Parathyroid adenoma (tissue), 2 donors: ENCODE results near the gene ADAMTS19.

Source experiments
- H2AFZ ChIP-seq: fragments of 300-600 bp; sonication (generic); one replicate; pipeline ENCODE4 v1.7.0; 2017; ENCODE audit warnings: antibody characterized with exemption, mild to moderate bottlenecking
- H3K27ac ChIP-seq: fragments of 300-600 bp; sonication (generic); one replicate; pipeline ENCODE4 v1.7.0; 2017
- H3K27me3 ChIP-seq: fragments of 300-600 bp; sonication (generic); one replicate; pipeline ENCODE4 v1.7.0; 2017; ENCODE audit warnings: low read length; ENCODE audit not compliant: control insufficient read depth, insufficient read depth
- H3K36me3 ChIP-seq: fragments of 300-600 bp; sonication (generic); one replicate; pipeline ENCODE4 v1.7.0; 2017; ENCODE audit warnings: low read length; ENCODE audit not compliant: control insufficient read depth, insufficient read depth
- H3K4me1 ChIP-seq: fragments of 300-600 bp; sonication (generic); one replicate; pipeline ENCODE4 v1.7.0; 2017; ENCODE audit warnings: control low read depth
- H3K4me2 ChIP-seq: fragments of 300-600 bp; sonication (generic); one replicate; pipeline ENCODE4 v1.7.0; 2017; ENCODE audit warnings: low read length
- H3K4me3 ChIP-seq: fragments of 300-600 bp; sonication (generic); one replicate; pipeline ENCODE4 v1.7.0; 2017; ENCODE audit warnings: low read depth, low read length
- H3K79me2 ChIP-seq: fragments of 300-600 bp; sonication (generic); one replicate; pipeline ENCODE4 v1.7.0; 2017; ENCODE audit warnings: control low read depth
- H3K9ac ChIP-seq: fragments of 300-600 bp; sonication (generic); one replicate; pipeline ENCODE4 v1.7.0; 2017; ENCODE audit warnings: mild to moderate bottlenecking
- H3K9me3 ChIP-seq: fragments of 300-600 bp; sonication (generic); one replicate; pipeline ENCODE4 v1.7.0; 2017; ENCODE audit warnings: low read length; ENCODE audit not compliant: control insufficient read depth
- CTCF ChIP-seq: fragments of 300-600 bp; sonication (generic); IDR thresholded peaks from one replicate; pipeline ENCODE4 v1.7.0; 2017; ENCODE audit warnings: antibody characterized with exemption, mild to moderate bottlenecking
- donor health status: primary hyperparathyroidism.

Gene ADAMTS19

GRCh38 chr5:129506950-129507349, 46.9 kb downstream of the ADAMTS19 start:
- no peak for TF ChIP-seq CTCF
- H2AFZ ChIP-seq: no peak overlapping the region
- no peak overlapping the region for H3K9ac ChIP-seq
- H3K27ac ChIP-seq: no peak overlapping the region
- no peak overlapping the region for H3K4me3 ChIP-seq
- no peaks in the 10 kb centered on the region for H3K9me3 ChIP-seq
- no peaks in the 10 kb centered on the region for H3K27me3 ChIP-seq
- H3K79me2 ChIP-seq: no peaks in the 10 kb centered on the region
- no peaks in the 10 kb centered on the region for H3K36me3 ChIP-seq
- H3K4me2 ChIP-seq: no peak overlapping the region
- H3K4me1 ChIP-seq: no peaks in the 10 kb centered on the region

- no peaks in the 10 kb centered on the region for H3K9me3 ChIP-seq
- H3K79me2 ChIP-seq: no peaks in the 10 kb centered on the region
- TF ChIP-seq CTCF: no peak
- H3K27ac ChIP-seq: no peak overlapping the region
- H3K4me1 ChIP-seq: no peaks in the 10 kb centered on the region
- no peak overlapping the region for H3K4me3 ChIP-seq
- H3K9ac ChIP-seq: no peak overlapping the region
- no peaks in the 10 kb centered on the region for H3K36me3 ChIP-seq
- H3K4me2 ChIP-seq: no peak overlapping the region
- H2AFZ ChIP-seq: no peak overlapping the region
- no peaks in the 10 kb centered on the region for H3K27me3 ChIP-seq
Measured at GRCh38 chr5:129507527-129507926, 47.4 kb downstream of the ADAMTS19 start.

- TF ChIP-seq CTCF: no peak
Measured at GRCh38 chr5:129508606-129509005, 48.5 kb downstream of the ADAMTS19 start.

GRCh38 chr5:129509363-129509975, 49.4 kb downstream of the ADAMTS19 start:
- Histone ChIP-seq H3K27ac (no peak overlapping the region), H3K27me3 (no peaks in the 10 kb centered on the region), H3K79me2 (no peaks in the 10 kb centered on the region), H3K9ac (no peak overlapping the region), H3K4me2 (no peak overlapping the region), H3K9me3 (no peaks in the 10 kb centered on the region), H3K36me3 (no peaks in the 10 kb centered on the region), H3K4me3 (no peak overlapping the region), H2AFZ (no peak overlapping the region), H3K4me1 (no peaks in the 10 kb centered on the region)
- no peak for TF ChIP-seq CTCF

More at GRCh38 chr5:129508606-129509005, 48.5 kb downstream of the ADAMTS19 start:
- no peak overlapping the region for H3K27ac ChIP-seq
- no peaks in the 10 kb centered on the region for H3K9me3 ChIP-seq
- no peak overlapping the region for H3K4me3 ChIP-seq
- H3K4me1 ChIP-seq: no peaks in the 10 kb centered on the region
- H3K36me3 ChIP-seq: no peaks in the 10 kb centered on the region
- no peak overlapping the region for H3K9ac ChIP-seq
- no peaks in the 10 kb centered on the region for H3K79me2 ChIP-seq
- no peak overlapping the region for H3K4me2 ChIP-seq
- no peak overlapping the region for H2AFZ ChIP-seq
- no peaks in the 10 kb centered on the region for H3K27me3 ChIP-seq

- Histone ChIP-seq H2AFZ (no peak overlapping the region), H3K9ac (no peak overlapping the region), H3K36me3 (no peaks in the 10 kb centered on the region), H3K4me3 (no peak overlapping the region), H3K4me1 (no peaks in the 10 kb centered on the region), H3K27me3 (no peaks in the 10 kb centered on the region), H3K27ac (no peak overlapping the region), H3K4me2 (no peak overlapping the region), H3K9me3 (no peaks in the 10 kb centered on the region), H3K79me2 (no peaks in the 10 kb centered on the region)
- no peak for TF ChIP-seq CTCF
Measured at GRCh38 chr5:129511291-129511690, 51.2 kb downstream of the ADAMTS19 start.
